Vagina (tissue), 2 donors: ENCODE measurements around the gene ARHGAP26. TPM values are rescaled to one million over a fixed set of nuclear protein-coding genes. Genes with fewer than 3 reads are reported as not detected.

Experiments used
- DNase-seq, 2 donors: peaks; one replicate each; pipeline ENCODE4 v3.0.0-alpha.2; 2017; ENCODE audit errors: extremely low spot score in 2 of 2
- H3K27ac ChIP-seq: fragments of 200-600 bp; sonication (generic); one replicate; pipeline ENCODE4 v1.5.1; 2019
- H3K27me3 ChIP-seq: fragments of 200-600 bp; sonication (generic); one replicate; pipeline ENCODE4 v1.5.1; 2019
- H3K36me3 ChIP-seq, 2 donors: fragments of 200-600 bp; sonication (generic); one replicate each; pipeline ENCODE4 v1.5.1; 2017 to 2019
- H3K4me1 ChIP-seq: fragments of 200-600 bp; sonication (generic); one replicate; pipeline ENCODE4 v1.5.1; 2019
- H3K4me3 ChIP-seq, 2 donors: fragments of 200-600 bp; sonication (generic); 1 replicate in 1 of 2; 2 replicates in 1 of 2; pipeline ENCODE4 v1.5.1; 2016 to 2019
- H3K9me3 ChIP-seq: fragments of 200-600 bp; sonication (generic); one replicate; pipeline ENCODE4 v1.5.1; 2019
- POLR2A ChIP-seq, 2 donors: fragments of 450-650 bp; IDR thresholded peaks; one replicate each; pipeline ENCODE4 v1.6.1; 2017; ENCODE audit warnings: antibody characterized with exemption in 2 of 2, mild to moderate bottlenecking in 2 of 2, moderate library complexity in 2 of 2
- POLR2AphosphoS5 ChIP-seq, 2 donors: sonication (generic); formaldehyde crosslinking; IDR thresholded peaks; one replicate each; pipeline ENCODE4 v1.9.0; 2017; ENCODE audit warnings: antibody characterized with exemption in 2 of 2, mild to moderate bottlenecking in 2 of 2, low read depth in 1 of 2; ENCODE audit not compliant: insufficient read depth in 1 of 2
- intact Hi-C: fragments of 100-400 bp; cut with DNase I; formaldehyde crosslinking; loops from one replicate; pipeline ENCODE4 v1.15.1; 2023
- total RNA-seq: library from RNA; depleted of rRNA; stranded (reverse); fragments of >200 nt; gene quantifications from one replicate; pipeline ENCODE4 v1.2.3, GENCODE V29; 2016
- TF ChIP-seq, protein P1 (sequence below), 3 experiments: fragments of 450-650 bp in 2 of 3; fragments of 200-600 bp in 1 of 3; sonication (generic) in 1 of 3; IDR thresholded peaks; one replicate each; pipeline ENCODE4 v1.5.1; 2017 to 2019; ENCODE audit warnings: antibody characterized with exemption in 3 of 3, mild to moderate bottlenecking in 2 of 3, moderate library complexity in 2 of 3

The ARHGAP26 gene
- total RNA-seq, 1 donor from 2014 or later = 42.5 TPM

DNA sequence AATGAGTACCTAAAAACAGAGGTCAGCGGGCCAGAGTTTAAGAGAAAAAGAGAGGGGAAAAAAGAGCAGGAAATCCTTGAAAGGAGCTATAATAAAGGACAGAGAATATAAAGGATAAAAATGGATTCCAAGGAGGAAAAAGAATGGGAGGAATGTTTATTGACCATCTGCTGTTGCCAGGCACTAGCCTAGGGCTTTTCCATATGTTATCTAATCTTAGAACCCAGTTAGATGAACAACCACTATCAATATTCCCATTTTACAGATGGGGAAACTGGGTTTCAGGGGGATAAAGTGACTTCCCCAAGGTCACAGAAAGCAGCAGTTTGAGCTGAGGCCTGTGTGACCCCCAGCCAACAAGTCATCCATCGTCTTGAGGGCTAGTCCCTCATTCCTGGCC, 400.8 kb downstream of the ARHGAP26 start:
- intact Hi-C loops = no loop called here
- H3K27me3 ChIP-seq = no peaks in the 10 kb centered on the region
- no peak for TF ChIP-seq POLR2AphosphoS5 (IDR thresholded peaks at IDR 0.05; ENCODE audit: insufficient read depth in 1 of 2, low read depth in 1 of 2)
- TF ChIP-seq, protein P1, sequence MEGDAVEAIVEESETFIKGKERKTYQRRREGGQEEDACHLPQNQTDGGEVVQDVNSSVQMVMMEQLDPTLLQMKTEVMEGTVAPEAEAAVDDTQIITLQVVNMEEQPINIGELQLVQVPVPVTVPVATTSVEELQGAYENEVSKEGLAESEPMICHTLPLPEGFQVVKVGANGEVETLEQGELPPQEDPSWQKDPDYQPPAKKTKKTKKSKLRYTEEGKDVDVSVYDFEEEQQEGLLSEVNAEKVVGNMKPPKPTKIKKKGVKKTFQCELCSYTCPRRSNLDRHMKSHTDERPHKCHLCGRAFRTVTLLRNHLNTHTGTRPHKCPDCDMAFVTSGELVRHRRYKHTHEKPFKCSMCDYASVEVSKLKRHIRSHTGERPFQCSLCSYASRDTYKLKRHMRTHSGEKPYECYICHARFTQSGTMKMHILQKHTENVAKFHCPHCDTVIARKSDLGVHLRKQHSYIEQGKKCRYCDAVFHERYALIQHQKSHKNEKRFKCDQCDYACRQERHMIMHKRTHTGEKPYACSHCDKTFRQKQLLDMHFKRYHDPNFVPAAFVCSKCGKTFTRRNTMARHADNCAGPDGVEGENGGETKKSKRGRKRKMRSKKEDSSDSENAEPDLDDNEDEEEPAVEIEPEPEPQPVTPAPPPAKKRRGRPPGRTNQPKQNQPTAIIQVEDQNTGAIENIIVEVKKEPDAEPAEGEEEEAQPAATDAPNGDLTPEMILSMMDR (IDR thresholded peaks at IDR 0.05) = no peak
- TF ChIP-seq POLR2A (IDR thresholded peaks at IDR 0.05) = no peak
- H3K4me1 ChIP-seq = no peaks in the 10 kb centered on the region
- no peak overlapping the region for H3K4me3 ChIP-seq
- no peak for DNase-seq
- no peaks in the 10 kb centered on the region for H3K9me3 ChIP-seq
- no peak overlapping the region for H3K27ac ChIP-seq
- no peaks in the 10 kb centered on the region for H3K36me3 ChIP-seq

DNA sequence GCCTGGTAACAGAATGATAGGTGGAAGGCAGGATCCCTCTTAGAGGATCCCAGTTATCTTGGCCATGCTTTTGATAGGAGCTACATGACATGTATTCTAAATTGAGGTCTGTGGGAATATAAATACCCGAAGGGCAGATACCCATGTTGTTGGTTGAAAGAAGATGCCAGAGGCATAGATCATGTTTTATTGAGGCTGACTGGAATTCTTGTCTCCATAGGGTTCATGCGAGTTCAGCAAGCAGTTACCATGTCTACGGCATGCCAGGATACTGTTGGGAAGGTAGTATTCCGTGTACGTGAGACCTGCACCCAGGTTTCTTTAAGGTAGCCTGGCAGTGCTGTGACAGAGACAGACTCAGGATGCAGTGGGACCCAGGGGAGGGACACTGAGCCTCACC, 402.6 kb downstream of the ARHGAP26 start:
- no peaks in the 10 kb centered on the region for H3K27me3 ChIP-seq
- H3K4me1 ChIP-seq = no peaks in the 10 kb centered on the region
- no peaks in the 10 kb centered on the region for H3K36me3 ChIP-seq
- H3K4me3 ChIP-seq = no peak overlapping the region
- H3K9me3 ChIP-seq = no peaks in the 10 kb centered on the region
- H3K27ac ChIP-seq = no peak overlapping the region
- no peak for TF ChIP-seq POLR2AphosphoS5 (IDR thresholded peaks at IDR 0.05; ENCODE audit: insufficient read depth in 1 of 2, low read depth in 1 of 2)
- TF ChIP-seq, protein P1 (IDR thresholded peaks at IDR 0.05) = no peak
- no peak for TF ChIP-seq POLR2A (IDR thresholded peaks at IDR 0.05)
- no peak for DNase-seq
- intact Hi-C loops = no loop called here

DNA sequence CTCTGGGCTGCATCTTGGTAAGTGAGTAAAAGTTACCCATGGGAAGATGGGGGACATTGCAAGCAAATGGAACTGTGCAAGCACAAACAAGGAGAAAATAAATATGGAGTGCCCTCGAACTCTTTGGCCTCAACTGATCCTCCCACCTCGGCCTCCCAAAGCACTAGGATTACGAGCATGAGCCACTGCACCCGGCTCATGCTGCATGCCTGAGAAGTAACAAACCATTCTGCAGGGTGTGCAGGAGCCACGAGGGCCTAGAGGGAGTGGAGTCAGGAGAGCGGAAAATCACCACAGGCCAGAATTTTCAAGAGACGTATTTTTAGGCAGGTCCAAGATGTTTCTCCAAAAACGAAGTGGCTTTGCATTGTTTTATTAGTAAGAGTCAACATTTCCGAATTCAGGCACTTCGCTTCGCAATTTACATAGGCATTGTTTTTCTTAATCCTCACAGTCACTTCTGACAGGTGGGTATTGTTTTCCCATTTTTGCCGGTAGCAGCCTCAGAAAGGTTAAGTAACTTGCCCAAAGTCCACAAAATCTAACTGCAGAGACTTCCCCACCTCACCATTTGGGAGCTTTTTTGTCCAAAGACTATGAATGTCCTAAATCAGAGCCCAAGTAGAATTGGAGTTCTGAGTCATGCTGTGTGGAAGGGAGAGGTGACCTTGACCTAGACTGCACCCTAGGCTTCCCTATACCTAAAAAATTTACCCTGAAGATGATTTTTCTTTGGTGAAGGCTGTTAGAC, 403.1 kb downstream of the ARHGAP26 start:
- Histone ChIP-seq H3K4me3 (no peak overlapping the region), H3K27ac (no peak overlapping the region), H3K9me3 (no peaks in the 10 kb centered on the region), H3K27me3 (no peaks in the 10 kb centered on the region), H3K4me1 (no peaks in the 10 kb centered on the region), H3K36me3 (no peaks in the 10 kb centered on the region)
- no peak for DNase-seq
- no peak for TF ChIP-seq POLR2A (IDR thresholded peaks at IDR 0.05)
- TF ChIP-seq POLR2AphosphoS5 (IDR thresholded peaks at IDR 0.05; ENCODE audit: insufficient read depth in 1 of 2, low read depth in 1 of 2) = no peak
- TF ChIP-seq, protein P1 (IDR thresholded peaks at IDR 0.05) = no peak
- intact Hi-C loops = no loop called here

DNA sequence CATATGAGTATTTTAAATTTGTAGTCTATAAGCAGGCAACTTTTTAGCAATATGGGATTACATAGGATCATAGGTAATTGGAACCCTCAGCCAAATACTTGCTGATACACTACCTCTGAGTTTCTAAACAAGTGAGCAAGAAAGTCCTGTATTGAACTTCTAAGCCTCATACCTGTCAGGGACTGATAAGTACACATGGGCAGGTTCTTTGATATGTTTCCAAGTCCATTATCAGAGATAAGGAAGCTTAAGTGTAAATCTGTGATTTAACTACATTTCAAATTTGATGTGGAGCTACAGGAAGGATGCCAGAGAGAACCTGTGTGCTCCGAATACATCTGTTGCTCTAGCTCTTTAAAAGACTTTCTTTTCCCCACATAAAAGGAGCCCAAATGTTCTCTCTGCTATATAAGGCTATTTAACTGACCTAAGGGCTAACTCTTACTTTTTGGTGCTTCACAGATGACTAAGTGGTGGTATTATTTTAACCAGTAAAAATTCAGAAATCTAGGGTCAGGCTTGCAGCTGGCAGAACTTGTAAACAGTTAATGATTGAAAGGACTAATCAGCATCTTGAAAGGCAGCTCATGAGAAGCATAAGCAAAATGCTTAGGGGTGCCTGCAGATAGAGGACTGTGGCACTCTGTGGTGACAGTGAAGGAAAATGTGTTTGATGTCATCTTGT, 404.7 kb downstream of the ARHGAP26 start:
- H3K27ac ChIP-seq = no peak overlapping the region
- H3K36me3 ChIP-seq = no peaks in the 10 kb centered on the region
- TF ChIP-seq, protein P1 (IDR thresholded peaks at IDR 0.05) = no peak
- TF ChIP-seq POLR2A (IDR thresholded peaks at IDR 0.05) (no peak), POLR2AphosphoS5 (IDR thresholded peaks at IDR 0.05; ENCODE audit: insufficient read depth in 1 of 2, low read depth in 1 of 2) (no peak)
- no peak for DNase-seq
- H3K27me3 ChIP-seq = no peaks in the 10 kb centered on the region
- H3K4me3 ChIP-seq = no peak overlapping the region
- intact Hi-C loops = no loop called here
- no peaks in the 10 kb centered on the region for H3K9me3 ChIP-seq
- H3K4me1 ChIP-seq = no peaks in the 10 kb centered on the region

DNA sequence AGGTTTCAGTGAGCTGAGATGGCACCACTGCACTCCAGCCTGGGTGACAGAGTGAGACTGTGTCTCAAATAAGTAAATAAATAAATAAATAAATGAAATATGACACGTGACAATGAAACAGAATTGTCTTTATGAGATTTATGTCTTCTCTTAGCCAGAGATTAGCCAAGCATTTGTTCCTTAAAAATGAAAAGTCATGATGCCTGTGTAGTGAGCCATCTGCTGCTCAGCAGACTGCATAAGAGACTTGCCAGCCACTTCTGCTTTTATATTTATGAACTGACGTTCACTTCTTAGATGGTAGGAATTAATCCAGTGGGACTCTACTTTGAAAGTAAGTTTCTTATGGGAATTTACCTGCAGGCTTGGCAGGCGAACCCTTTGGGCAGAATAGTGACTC, 405.9 kb downstream of the ARHGAP26 start:
- DNase-seq = no peak
- no peaks in the 10 kb centered on the region for H3K36me3 ChIP-seq
- peaks cover 4% of the 10 kb centered on the region for H3K4me1 ChIP-seq
- H3K27ac ChIP-seq = no peak overlapping the region
- no peaks in the 10 kb centered on the region for H3K27me3 ChIP-seq
- intact Hi-C loops = no loop called here
- H3K9me3 ChIP-seq = no peaks in the 10 kb centered on the region
- H3K4me3 ChIP-seq = no peak overlapping the region
- TF ChIP-seq, protein P1 (IDR thresholded peaks at IDR 0.05) = no peak
- TF ChIP-seq POLR2A (IDR thresholded peaks at IDR 0.05) (no peak), POLR2AphosphoS5 (IDR thresholded peaks at IDR 0.05; ENCODE audit: insufficient read depth in 1 of 2, low read depth in 1 of 2) (no peak)
